Fibroblast of skin of left biceps (primary cell): ENCODE results near the gene SEC31B.

Experiments used
- DNase-seq, 2 experiments: peaks; one replicate each; pipeline ENCODE4 v3.0.0-alpha.2; 2013; ENCODE audit warnings: low read depth in 2 of 2

SEC31B gene

DNA sequence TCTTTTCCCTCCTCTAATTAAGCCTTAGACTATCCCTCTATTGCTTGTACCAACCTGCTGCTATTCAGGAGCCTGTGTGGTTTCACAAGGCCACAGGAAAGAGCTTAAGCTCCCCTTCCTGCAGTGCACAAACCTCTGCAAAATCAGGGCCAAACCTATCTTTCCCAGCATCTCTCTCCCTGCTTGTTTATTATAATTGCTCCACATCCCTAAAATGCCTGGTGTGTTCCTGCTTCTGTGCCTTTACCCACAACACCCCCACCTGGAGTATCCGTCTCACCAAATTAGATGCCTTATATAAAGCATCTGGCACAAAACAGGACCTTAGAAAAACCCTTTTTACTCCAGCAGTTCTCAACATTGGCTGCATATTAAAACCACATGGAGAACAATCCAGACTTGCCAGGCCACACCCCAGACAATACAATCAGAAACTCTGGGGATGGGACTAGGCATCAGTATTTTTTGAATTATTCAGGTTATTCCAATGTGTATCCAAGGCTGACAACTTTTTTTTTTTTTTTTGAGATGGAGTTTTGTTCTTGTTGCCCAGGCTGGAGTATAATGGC is 16.7 kb downstream of the SEC31B start:
- peak in 1 of 2 experiments; percentile 16 for DNase-seq

DNA sequence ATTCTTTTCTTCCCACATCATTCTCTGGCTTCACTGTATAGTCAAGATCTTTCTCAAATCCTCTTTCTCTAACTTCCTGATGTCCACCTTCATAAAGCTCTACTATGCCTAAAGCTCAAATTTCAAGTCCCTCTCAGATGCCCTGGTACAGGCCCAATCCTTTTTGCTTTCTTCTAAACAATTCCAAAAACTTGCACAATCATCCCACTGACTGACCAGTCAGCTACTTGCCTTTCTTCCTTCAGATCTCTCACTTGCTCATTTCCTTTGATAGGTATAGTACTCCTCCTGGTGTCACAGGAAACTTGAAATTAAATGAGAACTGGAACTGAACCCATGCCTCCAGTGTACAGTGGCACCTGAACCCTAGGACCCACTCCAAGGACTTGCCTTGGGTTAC is 18.2 kb downstream of the SEC31B start:
- no peak for DNase-seq

DNA sequence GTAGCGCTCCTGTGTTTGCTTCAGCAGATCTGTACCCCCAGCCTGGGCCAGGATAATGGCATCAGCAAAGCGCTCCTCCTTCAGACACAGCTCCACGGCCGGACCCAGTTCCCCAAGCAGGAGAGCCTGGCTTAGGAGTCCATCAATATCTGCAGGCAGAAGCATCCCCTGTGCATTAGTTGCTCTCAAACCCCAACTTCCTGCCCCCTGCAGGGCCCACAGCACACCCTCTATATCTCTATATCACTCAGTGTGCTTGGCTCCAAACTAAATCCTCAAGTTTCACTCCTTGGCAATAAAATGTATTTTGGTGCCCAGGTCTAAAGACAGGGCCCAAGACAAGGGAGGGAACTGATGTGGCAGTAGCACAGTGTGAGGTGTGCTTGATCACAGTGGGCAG is 21.6 kb downstream of the SEC31B start:
- no peak for DNase-seq

DNA sequence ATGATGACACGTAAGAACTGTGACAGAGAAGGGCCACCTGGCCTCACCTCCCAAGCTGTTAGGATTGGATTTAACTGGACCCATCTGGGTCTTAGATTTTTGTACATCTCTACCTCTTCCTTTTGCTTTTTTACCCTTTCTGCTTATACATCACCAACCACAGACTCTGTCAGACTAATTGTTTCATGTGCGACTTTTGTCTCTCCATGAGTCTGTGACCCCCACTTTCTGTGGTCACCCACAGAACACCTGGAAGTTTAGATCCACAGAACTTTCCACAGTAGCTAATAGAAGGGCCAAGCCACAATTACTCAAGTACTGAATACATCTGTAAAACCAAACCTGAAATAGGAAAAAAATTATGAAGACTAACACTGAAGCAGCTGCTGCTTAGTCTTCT is 23.1 kb downstream of the SEC31B start:
- no peak for DNase-seq

DNA sequence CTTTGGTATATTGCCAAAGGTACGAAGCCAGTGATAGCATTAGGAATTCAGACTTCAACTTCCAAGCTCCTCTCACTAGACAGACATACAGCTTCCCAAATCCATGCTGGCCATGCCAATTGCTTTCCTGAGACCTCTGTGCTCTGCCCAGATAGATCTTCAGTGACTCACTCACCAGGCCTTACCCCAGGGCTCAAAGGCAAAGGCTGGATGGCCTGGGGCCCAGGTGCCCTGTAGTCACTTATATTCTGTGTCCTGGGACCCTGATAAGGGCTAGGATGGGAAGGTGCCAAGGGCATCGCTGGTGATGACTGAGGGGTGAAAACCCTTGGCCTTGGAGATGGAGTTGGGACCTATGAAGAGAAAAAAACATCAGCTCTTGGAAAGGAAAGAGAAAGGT is 29.1 kb downstream of the SEC31B start:
- no peak for DNase-seq

DNA sequence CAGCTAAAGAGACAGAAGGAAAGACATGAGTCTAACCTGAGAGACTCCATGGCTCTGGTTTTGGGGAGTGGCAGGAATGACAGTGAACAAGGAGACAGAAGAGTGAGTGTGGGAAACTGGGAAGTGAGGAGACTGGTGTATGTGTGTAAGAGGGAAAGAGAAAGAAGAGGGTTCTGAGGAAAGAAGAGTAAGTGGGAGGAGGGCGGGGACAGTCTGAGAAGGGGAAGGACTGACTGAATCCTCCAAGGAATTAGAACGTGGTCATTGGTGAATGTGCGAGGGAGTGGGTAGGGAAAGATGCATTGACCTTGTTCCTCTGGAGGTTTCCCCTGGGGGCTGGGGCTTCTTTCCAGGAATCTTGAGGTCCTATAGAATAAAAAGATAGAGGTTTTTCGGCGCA is 30.3 kb downstream of the SEC31B start:
- no peak for DNase-seq

DNA sequence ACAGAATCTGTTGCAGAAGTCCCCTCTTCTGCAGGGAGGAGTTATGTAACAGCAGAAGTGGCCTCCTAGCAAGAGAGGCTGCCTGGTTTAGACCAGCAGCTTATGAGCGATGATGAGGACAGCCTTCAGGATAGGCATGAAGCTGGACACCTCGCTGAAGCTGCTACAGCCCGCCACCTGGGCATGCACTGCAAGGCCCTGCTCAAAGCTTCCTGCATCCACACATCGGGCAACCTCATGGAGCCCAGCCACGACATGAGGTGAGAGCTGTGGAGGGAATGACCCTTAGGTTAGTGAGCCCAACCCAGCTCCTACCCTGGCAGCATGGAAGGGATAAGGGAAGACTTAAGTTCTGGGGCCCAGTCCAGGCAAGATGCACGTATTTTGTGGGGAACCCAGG is 32.1 kb downstream of the SEC31B start:
- no peak for DNase-seq

DNA sequence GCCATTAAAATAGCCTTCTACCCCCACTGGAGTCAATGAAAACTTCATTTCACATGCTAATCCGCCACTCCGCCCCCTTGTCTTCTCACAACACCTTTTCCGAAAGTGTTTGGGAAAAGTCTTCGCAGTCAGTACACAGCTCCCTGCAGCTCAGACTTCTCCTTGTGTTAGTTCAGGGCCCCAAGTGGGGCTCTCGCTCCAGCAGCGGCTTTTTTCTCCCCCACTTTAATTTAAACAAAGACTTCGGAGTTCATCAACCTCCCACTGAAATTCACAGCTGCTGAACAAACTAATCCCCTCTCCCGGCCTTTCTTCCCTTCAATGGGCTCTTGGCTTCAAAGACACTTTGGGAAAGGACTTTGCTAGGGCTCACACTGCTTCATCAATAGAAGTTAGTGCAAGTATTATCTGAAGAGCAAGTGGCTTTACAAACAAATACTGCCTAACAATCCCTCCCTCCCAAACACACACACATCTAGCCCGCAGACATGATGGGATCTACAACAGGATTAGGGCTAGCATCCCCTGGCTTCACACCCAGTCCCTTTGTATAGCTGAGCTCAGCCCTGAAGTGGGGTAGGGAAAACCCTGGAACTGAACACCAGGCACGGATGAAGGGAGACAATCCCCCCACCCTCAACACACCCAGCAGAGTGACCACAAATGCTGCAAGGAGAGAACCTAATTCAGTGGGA is 33.7 kb downstream of the SEC31B start:
- DNase-seq, result no peak

DNA sequence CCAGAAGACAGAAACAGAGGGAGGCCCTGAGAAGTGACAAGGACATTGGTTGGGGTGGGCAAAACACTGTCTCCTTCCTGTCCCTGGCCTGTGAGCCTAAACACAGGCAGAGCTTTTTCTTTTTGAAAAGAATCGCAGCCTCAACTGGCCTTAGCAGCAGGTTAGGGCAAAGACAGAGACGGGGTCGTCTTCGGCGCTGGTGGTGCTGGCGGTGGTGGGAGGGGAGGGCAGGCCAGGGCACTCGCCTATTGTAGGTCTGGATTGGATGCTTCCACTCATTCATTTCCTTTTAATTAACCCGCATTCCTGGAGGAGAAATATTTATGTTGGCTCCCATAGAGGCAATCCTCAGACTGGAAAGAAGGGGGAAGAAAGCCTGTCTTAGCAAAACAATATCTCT is 34.3 kb downstream of the SEC31B start:
- no peak for DNase-seq

DNA sequence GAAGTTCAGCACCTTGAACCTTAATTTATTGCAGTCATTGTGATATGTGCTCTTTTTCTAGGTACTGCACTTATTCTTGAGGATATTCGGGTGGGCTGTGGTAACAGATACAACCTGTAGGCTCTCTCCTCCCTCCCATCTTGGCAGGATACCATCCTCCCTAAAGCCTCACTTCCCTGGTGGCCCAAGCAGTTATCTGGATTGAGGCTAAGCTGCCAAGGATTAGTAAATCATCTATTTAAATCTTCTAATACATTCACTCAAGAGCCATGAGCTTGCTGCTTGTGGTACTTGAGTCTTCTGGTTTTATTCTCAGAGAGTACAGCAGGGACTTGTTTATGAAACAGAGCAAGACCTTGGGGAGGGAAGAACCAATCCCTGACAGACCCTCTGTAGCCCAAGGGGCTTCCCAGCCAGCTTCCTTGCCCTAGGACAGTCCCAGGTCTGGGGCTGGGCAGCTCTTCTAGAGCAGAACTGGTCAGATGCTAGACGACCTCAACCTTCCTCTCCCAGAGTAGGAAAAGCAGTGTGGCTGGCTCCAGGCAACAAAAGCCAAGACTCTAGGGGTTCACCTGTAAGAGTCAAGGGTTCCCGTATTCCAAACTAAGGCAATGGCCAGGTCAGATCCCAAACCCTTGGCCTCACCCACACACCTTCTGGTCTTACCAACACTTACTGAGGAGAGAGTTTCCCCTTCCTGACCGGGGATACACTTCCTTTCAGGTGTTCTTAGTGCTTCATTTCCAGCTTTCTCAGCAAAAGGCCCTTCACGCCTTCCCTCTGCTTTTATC is 35.6 kb downstream of the SEC31B start:
- no peak for DNase-seq

DNA sequence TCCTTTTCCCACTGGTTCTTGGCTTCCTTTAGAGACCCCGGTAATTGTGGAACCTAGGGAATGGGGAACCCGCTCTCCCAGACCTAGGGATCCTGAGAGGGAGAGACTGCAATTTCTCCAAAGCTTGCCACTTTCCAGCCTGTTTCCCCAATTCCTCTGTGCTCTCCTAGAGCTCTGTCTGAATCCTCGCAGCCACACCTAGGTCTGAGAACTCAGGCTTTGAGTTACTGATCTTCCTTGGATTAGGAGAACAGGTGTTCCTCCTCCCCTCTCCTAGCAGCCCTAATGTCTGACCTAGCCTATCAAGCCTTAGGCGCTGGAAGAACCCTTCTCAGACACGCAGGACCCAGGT is 36.9 kb downstream of the SEC31B start:
- no peak for DNase-seq

DNA sequence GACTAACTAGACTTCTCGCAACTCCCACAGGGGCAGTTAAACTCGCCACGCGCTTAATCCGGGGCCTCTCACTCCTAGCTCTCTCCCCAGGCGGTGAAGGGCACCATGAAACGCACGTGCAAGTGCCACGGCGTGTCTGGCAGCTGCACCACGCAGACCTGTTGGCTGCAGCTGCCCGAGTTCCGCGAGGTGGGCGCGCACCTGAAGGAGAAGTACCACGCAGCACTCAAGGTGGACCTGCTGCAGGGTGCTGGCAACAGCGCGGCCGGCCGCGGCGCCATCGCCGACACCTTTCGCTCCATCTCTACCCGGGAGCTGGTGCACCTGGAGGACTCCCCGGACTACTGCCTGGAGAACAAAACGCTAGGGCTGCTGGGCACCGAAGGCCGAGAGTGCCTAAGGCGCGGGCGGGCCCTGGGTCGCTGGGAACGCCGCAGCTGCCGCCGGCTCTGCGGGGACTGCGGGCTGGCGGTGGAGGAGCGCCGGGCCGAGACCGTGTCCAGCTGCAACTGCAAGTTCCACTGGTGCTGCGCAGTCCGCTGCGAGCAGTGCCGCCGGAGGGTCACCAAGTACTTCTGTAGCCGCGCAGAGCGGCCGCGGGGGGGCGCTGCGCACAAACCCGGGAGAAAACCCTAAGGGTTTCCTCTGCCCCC is 37.4 kb downstream of the SEC31B start:
- no peak for DNase-seq

DNA sequence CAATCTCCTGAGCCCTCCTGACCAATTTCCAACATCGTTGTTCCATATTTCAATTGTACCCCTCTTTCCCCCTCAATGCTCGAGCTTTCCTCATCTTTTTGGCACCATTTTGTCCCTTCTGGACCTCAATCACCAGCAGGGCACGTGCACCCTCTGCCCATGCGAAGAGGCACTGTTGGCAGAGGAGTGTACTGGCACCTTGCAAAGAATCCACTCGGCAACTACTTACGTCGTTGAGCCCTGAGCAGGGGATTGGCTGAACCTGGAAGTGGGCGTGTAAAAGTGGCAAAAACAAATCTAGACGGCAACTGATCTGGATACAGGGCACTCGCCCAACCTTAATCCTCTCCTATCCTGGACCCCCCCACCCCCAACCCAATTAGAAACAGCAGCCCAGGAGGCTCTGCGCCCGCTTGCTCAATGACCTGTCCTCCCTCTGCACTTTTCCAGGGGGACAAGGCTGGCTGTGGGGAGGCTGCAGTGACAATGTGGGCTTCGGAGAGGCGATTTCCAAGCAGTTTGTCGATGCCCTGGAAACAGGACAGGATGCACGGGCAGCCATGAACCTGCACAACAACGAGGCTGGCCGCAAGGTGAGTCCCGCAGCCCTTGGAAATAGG is 38.1 kb downstream of the SEC31B start:
- peak; percentile 34 to 43 for DNase-seq

DNA sequence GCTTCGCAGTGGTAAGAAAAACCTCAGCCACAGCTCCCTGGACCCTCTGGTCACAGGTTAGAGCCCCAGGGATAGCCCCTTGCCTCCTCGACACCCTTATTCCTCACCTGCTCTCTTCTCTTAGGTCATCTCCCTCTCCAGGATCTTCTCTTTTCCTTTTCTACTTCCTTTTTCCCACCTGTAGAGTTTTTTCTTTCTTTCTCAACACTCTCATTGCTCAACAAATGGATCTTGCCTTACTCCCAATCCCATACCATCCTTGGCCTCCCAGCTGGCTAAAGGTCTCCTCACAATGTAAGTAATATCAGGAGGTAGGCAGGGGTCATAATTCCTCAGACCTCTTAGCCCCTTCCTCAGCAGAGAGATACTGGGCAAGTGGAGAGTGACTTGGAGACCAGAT is 39.7 kb downstream of the SEC31B start:
- no peak for DNase-seq

DNA sequence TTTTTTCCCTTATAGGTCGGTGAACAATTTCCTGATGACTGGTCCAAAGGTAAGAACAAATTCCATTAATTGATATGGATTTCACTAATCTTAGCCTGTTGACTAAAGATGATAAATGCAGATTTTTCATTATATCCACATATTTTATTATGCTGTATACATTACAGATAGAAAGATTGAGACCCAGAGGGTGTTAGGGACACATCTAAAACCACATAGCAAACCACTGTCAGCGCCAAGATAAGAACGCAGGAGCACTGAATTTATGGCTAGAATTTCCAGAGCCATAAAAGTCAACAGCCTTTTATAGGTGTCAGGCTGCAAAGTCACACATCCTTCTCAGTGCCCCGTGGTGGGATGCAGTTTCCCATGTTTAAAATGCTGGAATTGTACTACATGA is 40.6 kb downstream of the SEC31B start:
- no peak for DNase-seq

DNA sequence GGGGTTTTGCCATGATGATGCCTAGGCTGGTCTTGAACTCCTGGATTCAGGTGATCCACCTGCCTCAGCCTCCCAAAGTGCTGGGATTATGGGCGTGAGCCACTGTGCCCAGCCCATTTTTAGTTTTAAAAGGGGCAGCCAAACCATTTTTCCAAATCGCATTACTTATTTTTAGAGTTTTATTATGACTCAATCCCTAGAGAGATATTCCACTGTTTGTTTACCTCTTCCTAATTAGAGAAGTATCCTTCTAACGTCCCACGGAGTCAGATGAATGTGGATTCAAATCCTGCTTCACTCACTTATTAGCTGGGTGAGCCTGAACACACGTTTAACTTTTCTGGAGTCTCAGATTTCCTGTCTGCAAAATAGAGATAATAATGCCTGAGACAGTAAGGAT is 41.7 kb downstream of the SEC31B start:
- no peak for DNase-seq

DNA sequence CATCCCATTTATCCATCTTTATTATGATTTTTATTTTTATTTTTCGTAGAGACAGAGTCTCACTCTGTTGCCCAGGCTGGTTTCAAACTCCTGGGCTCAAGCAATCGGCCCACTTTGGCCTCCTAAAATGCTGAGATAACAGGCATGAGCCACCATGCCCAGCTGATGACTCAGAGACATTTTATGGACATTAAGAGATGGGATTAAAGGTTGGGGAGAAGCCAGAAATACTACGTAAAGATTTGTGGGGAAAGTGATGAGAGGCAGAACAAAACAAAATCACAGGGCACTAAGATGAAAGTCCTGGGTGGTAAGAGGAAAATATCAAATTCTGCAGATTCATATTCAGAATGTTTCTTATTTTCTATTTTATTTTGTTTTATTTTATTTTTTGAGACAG is 49.3 kb downstream of the SEC31B start:
- no peak for DNase-seq

DNA sequence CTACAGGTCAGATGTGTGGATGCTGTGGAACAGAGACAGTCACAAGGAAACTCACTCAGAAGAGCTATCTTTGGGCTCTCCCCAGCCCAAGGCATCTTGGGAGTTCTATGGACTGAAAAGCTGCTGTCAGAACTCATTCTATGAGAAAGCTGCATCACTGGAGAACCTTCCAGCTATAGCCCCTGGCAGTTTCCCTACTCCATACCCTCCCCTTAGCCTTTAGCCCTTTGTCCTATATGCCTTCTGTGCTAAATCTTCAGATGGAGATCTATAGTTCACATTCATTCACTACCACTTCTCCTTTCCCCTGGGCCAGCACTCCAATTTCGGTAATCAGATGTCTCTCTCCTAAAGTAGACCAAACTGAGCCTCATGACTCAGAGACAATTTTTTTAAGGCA is 49.9 kb downstream of the SEC31B start:
- no peak for DNase-seq

DNA sequence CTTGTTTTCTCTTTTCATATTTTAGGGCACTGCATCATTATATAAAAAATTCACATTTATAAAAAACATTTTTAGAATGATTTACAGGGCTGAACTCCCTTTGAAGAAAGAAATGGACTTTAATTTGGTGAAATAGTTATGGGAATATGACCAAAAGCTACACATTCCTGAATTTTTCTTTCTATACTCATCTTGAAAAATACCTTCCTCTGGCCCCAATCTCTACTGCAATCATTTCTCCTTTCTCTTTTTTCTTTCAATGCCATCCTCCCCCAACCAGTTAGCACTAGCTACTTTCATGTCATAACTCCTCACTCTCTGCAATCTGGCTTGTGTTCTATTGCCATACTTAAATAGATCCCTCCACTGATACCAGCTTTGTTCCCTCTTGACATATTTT is 50.7 kb downstream of the SEC31B start:
- no peak for DNase-seq

DNA sequence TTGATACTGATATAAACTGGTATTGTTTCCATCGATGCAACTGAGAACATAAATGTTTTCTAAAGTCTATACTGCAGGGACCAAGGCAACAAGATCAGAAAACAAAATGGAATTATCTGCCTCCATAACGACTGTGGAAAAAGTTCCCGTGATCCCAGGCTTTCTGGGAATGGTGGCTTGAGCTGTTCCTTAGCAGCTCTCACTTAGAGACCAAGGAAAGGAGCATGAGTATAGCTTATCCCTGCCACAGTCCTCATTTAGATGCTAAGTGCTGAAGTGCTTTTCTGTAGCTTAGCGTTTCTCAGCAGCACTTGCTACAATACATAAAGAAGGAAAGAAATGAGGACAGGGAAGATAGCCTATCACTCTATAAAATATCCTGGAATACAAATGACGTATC is 51.3 kb downstream of the SEC31B start:
- DNase-seq, result no peak

DNA sequence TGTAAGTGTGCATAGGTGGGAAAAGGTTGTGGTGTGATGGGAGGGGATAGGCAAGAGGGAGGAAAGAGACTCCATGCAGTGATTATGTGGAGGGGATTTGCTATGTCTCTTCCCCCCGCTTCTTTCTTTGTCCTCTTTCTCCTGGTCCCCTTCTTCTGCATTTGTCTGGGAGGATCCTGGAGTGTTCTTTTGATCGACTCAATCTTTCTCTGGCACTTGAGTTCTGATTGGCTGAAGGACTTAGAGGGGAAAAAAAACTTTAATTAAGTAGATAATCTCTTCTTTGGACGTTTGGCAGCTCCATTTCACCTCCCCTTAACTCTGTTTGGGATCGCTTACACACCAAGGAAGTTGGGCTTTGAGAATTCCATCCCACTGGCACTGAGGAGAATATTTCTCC is 57.0 kb downstream of the SEC31B start, which contains the start of gene WNT8B:
TSS of gene WNT8B (plus strand) at position 301 of the 400 bp plus-strand sequence. CDS start 160 bp downstream, outside the sequence.
- DNase-seq, result no peak

DNA sequence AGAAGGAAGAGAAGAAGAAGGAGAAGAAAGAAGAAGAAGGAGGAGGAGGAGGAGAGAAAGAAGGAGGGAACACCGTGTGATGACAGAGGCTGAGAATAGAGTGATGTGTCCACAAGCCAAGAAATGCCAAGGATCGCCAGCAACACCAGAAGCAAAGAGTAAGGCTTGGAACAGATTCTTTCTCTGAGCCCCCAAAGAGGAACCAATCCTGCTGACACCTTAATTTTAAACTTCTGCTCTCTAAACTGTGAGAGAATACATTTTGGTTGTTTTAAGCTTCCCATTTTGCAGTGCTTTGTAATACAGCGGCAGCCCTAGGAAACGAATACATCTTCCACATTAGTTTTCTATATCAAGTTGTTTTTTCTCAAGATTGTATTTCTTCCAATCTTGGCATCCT is 70.7 kb downstream of the SEC31B start:
- no peak for DNase-seq
